WERI-Rb-1 (cell line): ENCODE results near the gene MMP3.

Experiments
- DNase-seq: peaks from one replicate; pipeline ENCODE4 v3.0.0-alpha.2; 2020
- H3K27ac ChIP-seq: fragments of 250-450 bp; sonication (Bioruptor Pico); 2 replicates; pipeline ENCODE4 v1.5.1; 2020; ENCODE audit warnings: mild to moderate bottlenecking, moderate library complexity
- H3K27me3 ChIP-seq: fragments of 250-450 bp; sonication (Bioruptor Pico); 2 replicates; pipeline ENCODE4 v1.5.1; 2021; ENCODE audit warnings: mild to moderate bottlenecking, low read depth, moderate library complexity; ENCODE audit not compliant: insufficient read depth, severe bottlenecking
- H3K36me3 ChIP-seq: fragments of 250-450 bp; sonication (Bioruptor Pico); 2 replicates; pipeline ENCODE4 v1.5.1; 2020; ENCODE audit warnings: mild to moderate bottlenecking, moderate library complexity
- H3K4me3 ChIP-seq: 2 replicates; pipeline ENCODE4 v1.5.1; 2011; ENCODE audit warnings: low read depth, mild to moderate bottlenecking, control low read depth, low read length
- H3K9me3 ChIP-seq: fragments of 250-450 bp; sonication (Bioruptor Pico); 2 replicates; pipeline ENCODE4 v1.5.1; 2021; ENCODE audit warnings: mild to moderate bottlenecking, moderate library complexity; ENCODE audit not compliant: severe bottlenecking
- CTCF ChIP-seq: IDR thresholded peaks from 2 replicates; pipeline ENCODE4 v1.5.1; 2011; ENCODE audit warnings: low read depth, mild to moderate bottlenecking, control low read depth, inconsistent platforms, low read length

MMP3 gene

GRCh38 chr11:102853055-102853454 is 9.6 kb upstream of the MMP3 start:
- no peaks in the 10 kb centered on the region for H3K36me3 ChIP-seq
- no peak overlapping the region for H3K27ac ChIP-seq
- no peak overlapping the region for H3K4me3 ChIP-seq
- H3K27me3 ChIP-seq = no peaks in the 10 kb centered on the region
- H3K9me3 ChIP-seq = no peaks in the 10 kb centered on the region
- TF ChIP-seq CTCF = no peak
- no peak for DNase-seq

- H3K27me3 ChIP-seq = no peaks in the 10 kb centered on the region
- no peak overlapping the region for H3K27ac ChIP-seq
- no peaks in the 10 kb centered on the region for H3K36me3 ChIP-seq
- TF ChIP-seq CTCF = no peak
- DNase-seq = no peak
- no peak overlapping the region for H3K4me3 ChIP-seq
- no peaks in the 10 kb centered on the region for H3K9me3 ChIP-seq
Observed at GRCh38 chr11:102850973-102851745, 7.8 kb upstream of the MMP3 start.

GRCh38 chr11:102849311-102849710 is 5.9 kb upstream of the MMP3 start:
- Histone ChIP-seq H3K4me3 (no peak overlapping the region), H3K27ac (no peak overlapping the region), H3K27me3 (no peaks in the 10 kb centered on the region), H3K36me3 (no peaks in the 10 kb centered on the region), H3K9me3 (no peaks in the 10 kb centered on the region)
- no peak for DNase-seq
- TF ChIP-seq CTCF = no peak

- Histone ChIP-seq H3K27ac (no peak overlapping the region), H3K9me3 (no peaks in the 10 kb centered on the region), H3K36me3 (no peaks in the 10 kb centered on the region), H3K4me3 (no peak overlapping the region), H3K27me3 (no peaks in the 10 kb centered on the region)
- no peak for DNase-seq
- TF ChIP-seq CTCF = no peak
Observed at GRCh38 chr11:102846292-102846691, 2.9 kb upstream of the MMP3 start.

- no peaks in the 10 kb centered on the region for H3K9me3 ChIP-seq
- no peaks in the 10 kb centered on the region for H3K27me3 ChIP-seq
Observed at GRCh38 chr11:102842930-102843329, 479 bp downstream of the MMP3 start.

More at GRCh38 chr11:102842930-102843329, 479 bp downstream of the MMP3 start:
- H3K36me3 ChIP-seq = no peaks in the 10 kb centered on the region
- TF ChIP-seq CTCF = no peak
- no peak overlapping the region for H3K27ac ChIP-seq
- DNase-seq = no peak
- H3K4me3 ChIP-seq = no peak overlapping the region
